GM10248 (cell line): ENCODE measurements around the gene KLF9.

Experiments
- CTCF ChIA-PET: fragments of 300-600 bp; sonication (Branson Sonifier 250); formaldehyde crosslinking; extraction: SDS; loops from one replicate; lab custom pipeline; 2021; ENCODE audit warnings: antibody characterized with exemption; lab: Yijun Ruan, JAX
- POLR2A ChIA-PET: fragments of 350-650 bp; sonication (Branson Sonifier 250); formaldehyde crosslinking; extraction: SDS; loops from one replicate; lab custom pipeline; 2020; ENCODE audit warnings: antibody characterized with exemption; lab: Yijun Ruan, JAX
- DNase-seq: peaks from one replicate; pipeline ENCODE4 v3.0.0; 2012; ENCODE audit errors: extremely low spot score
- TF ChIP-seq, protein P1 (sequence below): IDR thresholded peaks from 2 replicates; pipeline ENCODE4 v1.5.1; 2012; ENCODE audit warnings: mild to moderate bottlenecking, low read depth; ENCODE audit errors: extremely low read depth, missing control alignments, control extremely low read depth

KLF9 gene

DNA sequence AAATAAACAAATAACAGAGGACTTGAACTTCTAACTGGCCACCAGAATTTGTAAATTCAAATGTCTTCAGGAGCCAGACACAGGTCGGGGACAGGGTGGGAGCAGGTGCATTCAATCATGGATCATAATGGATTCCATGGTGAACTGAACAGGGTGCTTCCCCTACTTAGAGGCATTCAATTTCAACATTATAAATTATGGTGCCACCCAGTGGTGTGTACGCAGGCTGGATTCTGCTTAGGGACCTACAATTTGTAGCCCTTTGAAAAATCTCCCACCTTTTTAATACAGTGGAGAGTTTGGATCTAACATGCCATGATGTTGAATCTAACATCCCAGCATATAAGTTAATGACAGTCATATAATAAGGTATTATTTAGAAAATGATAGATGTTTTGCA lies 22.3 kb downstream of the KLF9 start:
- no peak for DNase-seq
- TF ChIP-seq, protein P1, sequence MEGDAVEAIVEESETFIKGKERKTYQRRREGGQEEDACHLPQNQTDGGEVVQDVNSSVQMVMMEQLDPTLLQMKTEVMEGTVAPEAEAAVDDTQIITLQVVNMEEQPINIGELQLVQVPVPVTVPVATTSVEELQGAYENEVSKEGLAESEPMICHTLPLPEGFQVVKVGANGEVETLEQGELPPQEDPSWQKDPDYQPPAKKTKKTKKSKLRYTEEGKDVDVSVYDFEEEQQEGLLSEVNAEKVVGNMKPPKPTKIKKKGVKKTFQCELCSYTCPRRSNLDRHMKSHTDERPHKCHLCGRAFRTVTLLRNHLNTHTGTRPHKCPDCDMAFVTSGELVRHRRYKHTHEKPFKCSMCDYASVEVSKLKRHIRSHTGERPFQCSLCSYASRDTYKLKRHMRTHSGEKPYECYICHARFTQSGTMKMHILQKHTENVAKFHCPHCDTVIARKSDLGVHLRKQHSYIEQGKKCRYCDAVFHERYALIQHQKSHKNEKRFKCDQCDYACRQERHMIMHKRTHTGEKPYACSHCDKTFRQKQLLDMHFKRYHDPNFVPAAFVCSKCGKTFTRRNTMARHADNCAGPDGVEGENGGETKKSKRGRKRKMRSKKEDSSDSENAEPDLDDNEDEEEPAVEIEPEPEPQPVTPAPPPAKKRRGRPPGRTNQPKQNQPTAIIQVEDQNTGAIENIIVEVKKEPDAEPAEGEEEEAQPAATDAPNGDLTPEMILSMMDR = peak; percentile 1
- CTCF ChIA-PET = interaction anchor here (2.1 kb wide), 1 partner anchor 12 kb away, joined by 10 read pairs; no protein-coding TSS in a partner anchor
- POLR2A ChIA-PET = no interaction called here

DNA sequence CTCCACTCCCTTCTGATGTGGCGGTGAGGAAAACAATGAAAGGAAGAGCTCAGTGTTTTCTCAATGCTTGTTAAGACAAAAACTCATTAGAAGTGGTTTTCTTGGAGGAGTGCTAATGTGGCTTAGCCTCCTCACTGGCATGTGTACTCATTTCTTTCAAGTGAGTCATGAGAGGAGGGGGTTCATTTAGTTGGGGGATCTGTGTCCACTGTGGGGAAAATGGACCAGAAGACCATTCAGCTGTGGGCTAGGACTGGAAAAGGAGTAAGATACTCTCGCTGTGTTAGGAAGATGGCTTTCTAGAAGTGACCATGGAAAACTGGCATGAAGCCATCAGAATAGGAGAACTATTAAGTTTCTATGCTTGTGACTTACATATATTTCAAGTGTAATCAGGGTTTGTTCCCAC lies 23.5 kb downstream of the KLF9 start:
- no peak for DNase-seq
- ChIA-PET CTCF (interaction anchor here (0.9 to 2.1 kb wide), 4 partner anchors 12 to 419 kb away, joined by 3 to 10 read pairs (median 4); no protein-coding TSS in a partner anchor), POLR2A (no interaction called here)
- TF ChIP-seq, protein P1 = no peak

DNA sequence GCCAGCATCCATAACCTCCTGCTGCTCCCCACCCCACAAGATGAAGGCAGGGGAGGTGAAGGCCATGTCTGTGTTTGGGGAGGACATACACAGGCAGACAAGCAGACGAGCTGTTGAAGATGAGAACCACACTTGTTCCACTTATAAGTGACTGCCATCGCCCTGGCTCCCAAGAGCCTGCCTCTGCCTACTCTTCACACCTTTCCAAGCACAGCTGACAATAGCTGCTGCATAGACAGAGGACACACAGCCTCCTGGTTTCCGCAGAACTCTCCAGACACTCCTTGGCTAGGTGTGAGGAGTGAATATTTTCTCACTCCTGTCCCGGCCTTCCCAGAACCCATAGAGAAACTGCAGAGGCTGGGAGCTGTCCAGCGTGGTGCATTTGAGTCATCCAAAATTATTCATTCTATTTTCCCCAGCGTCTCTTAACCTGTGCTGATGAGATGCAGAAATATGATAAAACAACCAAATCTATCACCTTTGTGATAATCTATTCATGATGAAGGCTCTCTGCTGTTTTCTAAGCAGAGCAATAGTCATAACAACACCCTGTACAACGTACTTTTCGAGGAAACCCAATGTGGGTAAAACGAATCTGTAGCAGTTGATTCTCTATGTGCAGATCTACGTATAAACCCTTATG lies 24.7 kb downstream of the KLF9 start:
- ChIA-PET POLR2A (no interaction called here), CTCF (interaction anchor here (0.9 to 1.7 kb wide), 6 partner anchors 9 to 15 kb away, joined by 3 to 5 read pairs (median 4); no protein-coding TSS in a partner anchor)
- DNase-seq = no peak
- TF ChIP-seq, protein P1 = no peak

DNA sequence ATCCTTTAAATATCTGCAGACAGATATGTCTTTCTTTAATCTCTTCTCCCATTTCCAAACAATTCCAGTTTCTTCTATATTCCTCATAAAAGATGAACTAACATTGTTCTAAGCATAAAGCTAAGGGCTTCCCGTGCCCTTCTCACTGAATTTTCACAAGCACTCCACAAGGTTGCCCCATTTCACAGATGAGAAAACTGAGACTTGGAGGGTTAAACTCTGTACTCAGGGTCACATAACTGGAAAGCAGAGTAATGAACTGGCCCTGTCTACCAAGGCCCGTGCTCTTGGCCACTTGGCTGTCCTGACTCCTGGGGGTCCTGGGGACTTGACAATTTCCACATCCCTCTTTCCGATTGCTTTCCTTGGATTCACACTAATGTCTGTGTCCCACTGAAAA lies 25.3 kb downstream of the KLF9 start:
- POLR2A ChIA-PET = no interaction called here

DNA sequence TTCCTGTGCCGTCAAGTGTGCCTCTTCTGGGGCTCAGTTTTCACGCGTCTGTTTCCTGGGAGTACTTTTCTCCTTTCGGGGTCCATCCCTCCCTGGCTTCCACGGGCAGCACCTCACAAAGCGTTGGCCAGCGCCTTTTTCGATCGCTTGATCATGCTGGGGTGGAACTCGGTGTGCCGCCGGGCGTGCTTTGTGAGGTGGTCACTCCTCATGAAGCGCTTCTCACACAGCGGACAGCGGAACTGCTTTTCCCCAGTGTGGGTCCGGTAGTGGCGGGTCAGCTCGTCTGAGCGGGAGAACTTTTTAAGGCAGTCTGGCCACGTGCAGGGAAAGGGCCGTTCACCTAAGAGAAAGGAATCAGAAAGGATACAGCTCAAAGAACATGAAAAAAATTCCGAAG lies 26.8 kb downstream of the KLF9 start:
- CTCF ChIA-PET = interaction anchor here (1.7 kb wide), 1 partner anchor 12 kb away, joined by 5 read pairs; no protein-coding TSS in a partner anchor
- DNase-seq = no peak
- POLR2A ChIA-PET = no interaction called here
- TF ChIP-seq, protein P1 = no peak

More for the DNA sequence above, 25.3 kb downstream of the KLF9 start:
- CTCF ChIA-PET = interaction anchor here (1.3 to 1.7 kb wide), 4 partner anchors 10 to 14 kb away, joined by 3 to 5 read pairs (median 4); no protein-coding TSS in a partner anchor
- no peak for DNase-seq
- TF ChIP-seq, protein P1 = no peak

DNA sequence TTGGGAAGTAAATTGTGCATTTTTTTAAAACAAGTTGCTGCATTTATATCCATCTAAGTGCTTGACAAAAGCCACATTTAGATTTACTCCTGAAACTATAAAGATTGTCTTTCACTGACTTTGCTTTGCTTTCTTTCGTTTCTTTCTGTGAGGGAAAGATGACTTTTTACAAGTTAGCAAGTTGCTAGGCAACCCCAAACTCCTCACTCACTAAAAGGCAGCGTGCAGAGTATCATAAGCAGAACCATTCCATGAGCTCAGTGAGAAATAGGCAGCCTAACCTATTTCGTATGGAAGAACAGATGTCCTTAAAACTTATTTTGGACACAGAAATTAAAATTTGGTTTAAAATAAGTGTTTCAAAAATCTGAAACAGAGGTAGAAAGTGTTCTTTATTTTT lies 29.0 kb downstream of the KLF9 start:
- DNase-seq = no peak
- ChIA-PET POLR2A (no interaction called here), CTCF (interaction anchor here (0.7 kb wide), 1 partner anchor 9 kb away, joined by 3 read pairs; no protein-coding TSS in a partner anchor)
- TF ChIP-seq, protein P1 = no peak
